A673 (cell line): ENCODE measurements around the gene DNMT3A.

Source experiments
- CTCF ChIP-seq: fragments of 300-800, 200-600 bp; sonication (generic); conservative IDR thresholded peaks from 2 replicates; pipeline ENCODE4 v1.5.1; 2017; ENCODE audit warnings: low read depth, mild to moderate bottlenecking, antibody characterized with exemption, low read length, moderate library complexity, mixed read lengths
- EZH2 ChIP-seq: fragments of 200-600 bp; sonication (generic); IDR thresholded peaks from 2 replicates; pipeline ENCODE4 v1.6.1; 2017; ENCODE audit warnings: borderline replicate concordance, low read depth, mild to moderate bottlenecking, mixed read lengths, antibody characterized with exemption, low read length; ENCODE audit not compliant: poor library complexity, severe bottlenecking

- TF ChIP-seq CTCF (no peak), EZH2 (no peak)
Observed at GRCh38 chr2:25286025-25286400, 55.7 kb downstream of the DNMT3A start.
